IPS-18a (cell line): ENCODE data around the gene ULK2.
"Not testable (repeated sequence)": the region's sequence is repeated elsewhere in the genome, so short reads cannot be mapped to it uniquely, and the experiment has no call there.

ENCODE experiments used
- H3K27ac ChIP-seq: one replicate; pipeline ENCODE4 v1.5.1; 2013; ENCODE audit warnings: low read length
- H3K27me3 ChIP-seq: one replicate; pipeline ENCODE4 v1.6.1; 2013; ENCODE audit warnings: mild to moderate bottlenecking, low read length; ENCODE audit not compliant: control insufficient read depth, insufficient read depth
- H3K36me3 ChIP-seq: one replicate; pipeline ENCODE4 v1.6.1; 2013; ENCODE audit warnings: low read depth, low read length; ENCODE audit not compliant: control insufficient read depth
- H3K4me1 ChIP-seq: one replicate; pipeline ENCODE4 v1.6.1; 2013; ENCODE audit warnings: low read depth, low read length; ENCODE audit not compliant: control insufficient read depth
- H3K4me3 ChIP-seq: one replicate; pipeline ENCODE4 v1.5.1; 2013; ENCODE audit warnings: low read length
- H3K9ac ChIP-seq: one replicate; pipeline ENCODE4 v1.6.1; 2013; ENCODE audit warnings: mild to moderate bottlenecking, low read length, moderate library complexity
- H3K9me3 ChIP-seq: one replicate; pipeline ENCODE4 v1.6.1; 2013; ENCODE audit warnings: low read depth, low read length; ENCODE audit not compliant: control insufficient read depth

The ULK2 gene

DNA sequence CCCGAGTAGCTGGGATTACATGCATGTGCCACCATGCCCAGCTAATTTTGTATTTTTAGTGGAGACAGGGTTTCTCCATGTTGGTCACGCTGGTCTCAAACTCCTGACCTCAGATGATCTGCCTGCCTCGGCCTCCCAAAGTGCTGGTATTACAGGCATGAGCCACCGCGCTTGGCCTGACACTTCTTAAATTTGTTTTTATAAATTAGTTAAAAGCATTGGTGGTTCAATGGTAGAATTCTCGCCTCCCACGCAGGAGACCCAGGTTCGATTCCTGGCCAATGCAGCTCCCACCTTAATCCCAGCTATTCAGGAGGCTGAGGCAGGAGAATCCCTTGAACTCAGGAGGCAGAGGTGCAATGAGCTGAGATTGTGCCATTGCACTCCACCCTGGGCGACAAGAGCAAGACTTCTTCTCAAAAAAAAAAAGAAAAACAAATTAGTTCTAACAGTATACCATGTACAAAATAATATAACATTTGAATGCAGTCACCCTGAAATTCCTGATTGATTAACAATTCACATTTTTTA is 7.0 kb downstream of the ULK2 start:
- H3K27ac ChIP-seq, H3K27me3 ChIP-seq, H3K4me3 ChIP-seq, H3K4me1 ChIP-seq, H3K9me3 ChIP-seq, H3K36me3 ChIP-seq, H3K9ac ChIP-seq: not testable (repeated sequence)

- Histone ChIP-seq H3K27ac (no peak overlapping the region), H3K9ac (no peak overlapping the region), H3K9me3 (no peaks in the 10 kb centered on the region), H3K4me1 (no peaks in the 10 kb centered on the region), H3K27me3 (no peaks in the 10 kb centered on the region), H3K4me3 (no peak overlapping the region), H3K36me3 (no peaks in the 10 kb centered on the region)
Measured at GRCh38 chr17:19857640-19858039, 10.1 kb downstream of the ULK2 start.

- H3K27ac ChIP-seq, result no peak overlapping the region
- H3K36me3 ChIP-seq, result no peaks in the 10 kb centered on the region
- H3K9ac ChIP-seq, result no peak overlapping the region
- H3K9me3 ChIP-seq, result no peaks in the 10 kb centered on the region
- no peaks in the 10 kb centered on the region for H3K4me1 ChIP-seq
- no peaks in the 10 kb centered on the region for H3K27me3 ChIP-seq
- H3K4me3 ChIP-seq, result no peak overlapping the region
Measured at GRCh38 chr17:19833914-19834313, 33.8 kb downstream of the ULK2 start.

DNA sequence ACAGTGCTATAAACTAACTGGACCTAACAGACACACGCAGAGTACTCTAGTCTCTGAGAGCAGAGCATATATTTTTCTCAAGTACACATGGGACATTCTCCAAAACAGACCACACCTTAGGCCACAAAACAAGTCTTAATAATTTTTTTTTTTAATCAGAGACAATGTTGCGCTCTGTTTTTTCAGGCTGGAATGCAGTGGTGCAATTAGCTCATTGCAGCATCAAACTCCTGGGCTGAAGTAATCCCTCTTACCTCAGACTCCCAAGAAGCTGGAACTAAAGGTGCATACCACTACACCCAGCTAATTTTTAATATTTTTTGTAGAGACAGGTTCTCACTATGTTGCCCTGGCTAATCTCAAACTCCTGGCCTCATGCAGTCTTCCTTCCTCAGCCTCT is 37.7 kb downstream of the ULK2 start:
- H3K27me3 ChIP-seq, result no peaks in the 10 kb centered on the region
- no peak overlapping the region for H3K4me3 ChIP-seq
- no peak overlapping the region for H3K27ac ChIP-seq
- H3K9ac ChIP-seq, result no peak overlapping the region
- H3K9me3 ChIP-seq, result no peaks in the 10 kb centered on the region
- no peaks in the 10 kb centered on the region for H3K36me3 ChIP-seq
- no peaks in the 10 kb centered on the region for H3K4me1 ChIP-seq

GRCh38 chr17:19812407-19812806 is 55.3 kb downstream of the ULK2 start:
- Histone ChIP-seq H3K27ac (no peak overlapping the region), H3K9ac (no peak overlapping the region), H3K27me3 (no peaks in the 10 kb centered on the region), H3K36me3 (peaks cover 4% of the 10 kb centered on the region), H3K9me3 (no peaks in the 10 kb centered on the region), H3K4me1 (no peaks in the 10 kb centered on the region), H3K4me3 (no peak overlapping the region)

DNA sequence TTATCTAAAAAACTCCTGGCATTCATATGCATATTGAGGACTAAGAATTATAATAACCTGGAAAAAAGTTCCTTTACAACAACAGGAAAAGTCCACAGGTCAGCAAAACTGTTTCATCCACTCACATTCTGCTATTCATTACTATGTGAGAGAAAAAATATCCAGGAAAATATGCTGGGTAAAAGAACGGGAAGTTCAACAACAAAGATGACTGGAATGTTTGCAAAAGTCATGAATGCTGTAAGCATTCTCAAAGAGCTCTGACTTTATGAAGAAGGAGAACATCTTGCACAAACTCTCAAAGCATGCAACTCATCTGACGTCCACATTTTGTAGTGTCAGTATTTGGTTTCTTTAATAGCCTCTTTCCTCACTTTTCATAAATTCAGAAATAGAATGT is 62.7 kb downstream of the ULK2 start:
- H3K36me3 ChIP-seq, result peaks cover 4% of the 10 kb centered on the region
- no peaks in the 10 kb centered on the region for H3K9me3 ChIP-seq
- no peaks in the 10 kb centered on the region for H3K27me3 ChIP-seq
- H3K27ac ChIP-seq, result no peak overlapping the region
- H3K4me1 ChIP-seq, result no peaks in the 10 kb centered on the region
- no peak overlapping the region for H3K9ac ChIP-seq
- no peak overlapping the region for H3K4me3 ChIP-seq

GRCh38 chr17:19800571-19800970 is 67.2 kb downstream of the ULK2 start:
- Histone ChIP-seq H3K27me3 (no peaks in the 10 kb centered on the region), H3K27ac (no peak overlapping the region), H3K4me3 (no peak overlapping the region), H3K9ac (no peak overlapping the region), H3K4me1 (no peaks in the 10 kb centered on the region), H3K9me3 (no peaks in the 10 kb centered on the region), H3K36me3 (no peaks in the 10 kb centered on the region)

GRCh38 chr17:19799796-19800195 is 67.9 kb downstream of the ULK2 start:
- H3K27me3 ChIP-seq, result no peaks in the 10 kb centered on the region
- no peak overlapping the region for H3K9ac ChIP-seq
- H3K4me3 ChIP-seq, result no peak overlapping the region
- H3K27ac ChIP-seq, result no peak overlapping the region
- no peaks in the 10 kb centered on the region for H3K4me1 ChIP-seq
- H3K36me3 ChIP-seq, result no peaks in the 10 kb centered on the region
- no peaks in the 10 kb centered on the region for H3K9me3 ChIP-seq

- no peaks in the 10 kb centered on the region for H3K9me3 ChIP-seq
- no peak overlapping the region for H3K27ac ChIP-seq
- H3K36me3 ChIP-seq, result no peaks in the 10 kb centered on the region
- no peak overlapping the region for H3K4me3 ChIP-seq
- no peaks in the 10 kb centered on the region for H3K27me3 ChIP-seq
- H3K4me1 ChIP-seq, result no peaks in the 10 kb centered on the region
- H3K9ac ChIP-seq, result no peak overlapping the region
Measured at GRCh38 chr17:19796457-19796856, 71.3 kb downstream of the ULK2 start.

DNA sequence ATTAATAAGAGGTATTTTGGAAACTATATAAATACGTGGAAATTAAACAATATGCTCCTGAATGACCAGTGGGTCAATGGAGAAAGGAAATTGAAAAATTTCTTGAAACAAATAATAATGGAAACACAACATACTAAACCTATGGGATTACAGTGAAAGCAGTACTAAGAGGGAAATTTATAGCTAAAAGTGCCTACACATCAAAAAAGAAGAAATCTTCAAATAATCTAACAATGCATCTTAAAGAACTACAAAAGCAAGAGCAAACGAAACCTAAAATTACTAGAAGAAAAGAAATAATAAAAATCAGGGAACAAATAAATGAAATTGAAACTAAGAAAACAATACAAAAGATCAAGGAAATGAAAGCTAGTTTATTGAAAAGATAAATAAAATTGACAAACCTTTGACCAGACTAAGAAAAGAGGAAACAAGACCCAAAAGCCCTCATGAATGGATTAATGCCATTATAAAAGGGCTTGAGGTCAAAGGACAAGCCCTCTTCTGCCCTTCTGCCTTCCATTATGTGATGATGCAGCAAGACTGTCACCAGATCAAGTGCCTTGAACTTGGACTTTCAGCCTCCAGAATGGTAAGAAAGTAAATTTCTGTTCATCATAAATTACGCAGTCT is 75.7 kb downstream of the ULK2 start:
- no peak overlapping the region for H3K9ac ChIP-seq
- no peak overlapping the region for H3K27ac ChIP-seq
- no peaks in the 10 kb centered on the region for H3K36me3 ChIP-seq
- H3K4me3 ChIP-seq, result no peak overlapping the region
- no peaks in the 10 kb centered on the region for H3K27me3 ChIP-seq
- no peaks in the 10 kb centered on the region for H3K9me3 ChIP-seq
- no peaks in the 10 kb centered on the region for H3K4me1 ChIP-seq

DNA sequence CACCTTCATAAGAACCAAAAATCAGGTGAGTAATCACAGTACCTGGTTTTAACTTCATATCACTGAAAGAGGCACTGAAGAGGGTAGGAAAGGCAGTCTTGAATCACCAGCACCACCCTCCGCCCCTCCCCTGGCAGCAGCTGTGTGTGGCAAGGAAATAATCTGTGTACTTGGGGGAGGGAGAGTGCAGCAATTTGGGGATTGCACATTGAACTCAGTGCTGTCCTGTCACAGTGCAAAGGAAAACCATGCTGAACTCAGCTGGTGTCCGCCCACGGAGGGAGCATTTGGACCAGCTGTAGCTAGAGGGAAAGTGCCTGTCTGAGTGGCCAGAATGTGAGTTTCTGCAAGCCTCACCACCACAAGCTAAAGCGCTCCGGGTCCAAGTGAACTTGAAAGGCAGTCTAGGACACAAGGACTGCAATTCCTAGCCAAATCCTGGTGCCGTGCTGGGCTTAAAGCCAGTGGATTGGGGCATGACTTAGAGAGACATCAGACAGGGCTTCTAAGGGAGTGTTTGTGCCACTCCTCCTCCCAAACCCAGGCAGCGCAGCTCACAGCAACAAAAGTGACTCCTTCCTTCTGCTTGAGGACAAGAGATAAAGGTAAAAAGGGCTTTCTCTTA is 79.9 kb downstream of the ULK2 start:
- Histone ChIP-seq H3K4me3 (no peak overlapping the region), H3K9me3 (no peaks in the 10 kb centered on the region), H3K27me3 (no peaks in the 10 kb centered on the region), H3K27ac (no peak overlapping the region), H3K9ac (no peak overlapping the region), H3K4me1 (no peaks in the 10 kb centered on the region), H3K36me3 (no peaks in the 10 kb centered on the region)

- Histone ChIP-seq H3K4me3 (no peak overlapping the region), H3K9ac (no peak overlapping the region), H3K27me3 (no peaks in the 10 kb centered on the region), H3K36me3 (no peaks in the 10 kb centered on the region), H3K4me1 (no peaks in the 10 kb centered on the region), H3K9me3 (no peaks in the 10 kb centered on the region), H3K27ac (no peak overlapping the region)
Measured at GRCh38 chr17:19785854-19786253, 81.9 kb downstream of the ULK2 start.
